Dedifferentiated amniotic fluid mesenchymal stem cell (primary cell): ENCODE data around the gene MAN1C1.
"Not testable (repeated sequence)": the region's sequence is repeated elsewhere in the genome, so short reads cannot be mapped to it uniquely, and the experiment has no call there.

ENCODE experiments used
- DNase-seq: peaks from one replicate; pipeline ENCODE4 v3.0.0-alpha.2; 2016; ENCODE audit errors: extremely low spot score

MAN1C1 gene

GRCh38 chr1:25583519-25584370, 32.8 kb upstream of the MAN1C1 start:
- no peak for DNase-seq

GRCh38 chr1:25586181-25586588, 30.4 kb upstream of the MAN1C1 start:
- no peak for DNase-seq

- no peak for DNase-seq
Observed at GRCh38 chr1:25587290-25587689, 29.3 kb upstream of the MAN1C1 start.

GRCh38 chr1:25588224-25588623, 28.4 kb upstream of the MAN1C1 start:
- DNase-seq: not testable (repeated sequence)

- DNase-seq: not testable (repeated sequence)
Observed at GRCh38 chr1:25588786-25589185, 27.8 kb upstream of the MAN1C1 start.

- DNase-seq: no peak
Observed at GRCh38 chr1:25590096-25590824, 26.3 kb upstream of the MAN1C1 start.

- no peak for DNase-seq
Observed at GRCh38 chr1:25593861-25594260, 22.7 kb upstream of the MAN1C1 start.

- DNase-seq: no peak
Observed at GRCh38 chr1:25594971-25595370, 21.6 kb upstream of the MAN1C1 start.

- not testable (repeated sequence) for DNase-seq
Observed at GRCh38 chr1:25596641-25597040, 19.9 kb upstream of the MAN1C1 start.

- no peak for DNase-seq
Observed at GRCh38 chr1:25598879-25599278, 17.7 kb upstream of the MAN1C1 start.

- no peak for DNase-seq
Observed at GRCh38 chr1:25599969-25600610, 16.5 kb upstream of the MAN1C1 start.

- not testable (repeated sequence) for DNase-seq
Observed at GRCh38 chr1:25600971-25601699, 15.5 kb upstream of the MAN1C1 start.

GRCh38 chr1:25603779-25604538, 12.6 kb upstream of the MAN1C1 start:
- not testable (repeated sequence) for DNase-seq

- no peak for DNase-seq
Observed at GRCh38 chr1:25607123-25607522, 9.5 kb upstream of the MAN1C1 start.

- DNase-seq: peak; percentile 71
Observed at GRCh38 chr1:25608488-25609178, 8.0 kb upstream of the MAN1C1 start.

GRCh38 chr1:25609921-25610320, 6.7 kb upstream of the MAN1C1 start:
- DNase-seq: peak; percentile 22

GRCh38 chr1:25610822-25611630, 5.6 kb upstream of the MAN1C1 start:
- DNase-seq: no peak

GRCh38 chr1:25611843-25612242, 4.7 kb upstream of the MAN1C1 start:
- no peak for DNase-seq

GRCh38 chr1:25612421-25612820, 4.2 kb upstream of the MAN1C1 start:
- DNase-seq: no peak

- no peak for DNase-seq
Observed at GRCh38 chr1:25613091-25613490, 3.5 kb upstream of the MAN1C1 start.
